Fibroblast of mammary gland (primary cell): ENCODE data around the gene DEK.
"Not testable (repeated sequence)": the region's sequence is repeated elsewhere in the genome, so short reads cannot be mapped to it uniquely, and the experiment has no call there.

Experiments used
- DNase-seq: peaks from one replicate; pipeline ENCODE4 v3.0.0-alpha.2; 2010; ENCODE audit warnings: low read depth
- H3K4me3 ChIP-seq: 2 replicates; pipeline ENCODE4 v1.5.1; 2011; ENCODE audit warnings: low read depth, mild to moderate bottlenecking, low read length, moderate library complexity; ENCODE audit not compliant: control insufficient read depth
- TF ChIP-seq, protein P1 (sequence below): conservative IDR thresholded peaks from 2 replicates; pipeline ENCODE4 v1.5.1; 2011; ENCODE audit warnings: low read depth, low read length, inconsistent platforms; ENCODE audit not compliant: control insufficient read depth, insufficient read depth

Gene DEK

GRCh38 chr6:18178960-18179615 lies 85.2 kb downstream of the DEK start:
- no peak overlapping the region for H3K4me3 ChIP-seq
- TF ChIP-seq, protein P1, sequence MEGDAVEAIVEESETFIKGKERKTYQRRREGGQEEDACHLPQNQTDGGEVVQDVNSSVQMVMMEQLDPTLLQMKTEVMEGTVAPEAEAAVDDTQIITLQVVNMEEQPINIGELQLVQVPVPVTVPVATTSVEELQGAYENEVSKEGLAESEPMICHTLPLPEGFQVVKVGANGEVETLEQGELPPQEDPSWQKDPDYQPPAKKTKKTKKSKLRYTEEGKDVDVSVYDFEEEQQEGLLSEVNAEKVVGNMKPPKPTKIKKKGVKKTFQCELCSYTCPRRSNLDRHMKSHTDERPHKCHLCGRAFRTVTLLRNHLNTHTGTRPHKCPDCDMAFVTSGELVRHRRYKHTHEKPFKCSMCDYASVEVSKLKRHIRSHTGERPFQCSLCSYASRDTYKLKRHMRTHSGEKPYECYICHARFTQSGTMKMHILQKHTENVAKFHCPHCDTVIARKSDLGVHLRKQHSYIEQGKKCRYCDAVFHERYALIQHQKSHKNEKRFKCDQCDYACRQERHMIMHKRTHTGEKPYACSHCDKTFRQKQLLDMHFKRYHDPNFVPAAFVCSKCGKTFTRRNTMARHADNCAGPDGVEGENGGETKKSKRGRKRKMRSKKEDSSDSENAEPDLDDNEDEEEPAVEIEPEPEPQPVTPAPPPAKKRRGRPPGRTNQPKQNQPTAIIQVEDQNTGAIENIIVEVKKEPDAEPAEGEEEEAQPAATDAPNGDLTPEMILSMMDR = no peak
- no peak for DNase-seq

GRCh38 chr6:18177286-18177965 lies 86.9 kb downstream of the DEK start:
- no peak overlapping the region for H3K4me3 ChIP-seq
- DNase-seq = no peak
- TF ChIP-seq, protein P1 = no peak

- not testable (repeated sequence) for DNase-seq
Measured at GRCh38 chr6:18176198-18176597, 88.1 kb downstream of the DEK start.

More at GRCh38 chr6:18176198-18176597, 88.1 kb downstream of the DEK start:
- not testable (repeated sequence) for H3K4me3 ChIP-seq
